ENCODE measurements around the gene GPAT2.
A peak's percentile ranks its signal among the peaks of the same experiment; 100 is the strongest.
"Not testable (repeated sequence)": the region's sequence is repeated elsewhere in the genome, so short reads cannot be mapped to it uniquely, and the experiment has no call there.

The GPAT2 gene

DNA sequence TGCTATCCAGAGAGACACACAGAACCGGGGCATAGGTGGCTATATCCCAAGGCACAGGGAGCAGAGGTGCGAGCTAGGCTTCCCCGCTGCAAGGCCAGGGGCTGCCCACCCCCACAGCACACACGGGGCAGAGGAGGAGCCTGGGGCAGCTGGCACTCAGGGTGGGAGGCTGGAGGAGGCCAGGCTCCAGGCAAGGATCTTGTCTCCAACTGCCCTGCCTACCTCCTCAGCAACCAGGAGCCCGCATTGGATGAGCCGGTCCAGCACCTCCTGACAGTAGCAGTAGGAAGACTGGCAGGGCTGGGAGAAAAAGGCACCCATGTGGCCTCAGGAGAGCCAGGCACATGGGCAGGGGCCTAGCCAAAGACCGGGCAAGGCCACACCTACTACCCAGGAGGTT lies 11.0 kb downstream of the GPAT2 start:
- DNase-seq (ENCODE audit: low read depth in 2 of 2, low spot score in 1 of 2) = not testable (repeated sequence)

DNA sequence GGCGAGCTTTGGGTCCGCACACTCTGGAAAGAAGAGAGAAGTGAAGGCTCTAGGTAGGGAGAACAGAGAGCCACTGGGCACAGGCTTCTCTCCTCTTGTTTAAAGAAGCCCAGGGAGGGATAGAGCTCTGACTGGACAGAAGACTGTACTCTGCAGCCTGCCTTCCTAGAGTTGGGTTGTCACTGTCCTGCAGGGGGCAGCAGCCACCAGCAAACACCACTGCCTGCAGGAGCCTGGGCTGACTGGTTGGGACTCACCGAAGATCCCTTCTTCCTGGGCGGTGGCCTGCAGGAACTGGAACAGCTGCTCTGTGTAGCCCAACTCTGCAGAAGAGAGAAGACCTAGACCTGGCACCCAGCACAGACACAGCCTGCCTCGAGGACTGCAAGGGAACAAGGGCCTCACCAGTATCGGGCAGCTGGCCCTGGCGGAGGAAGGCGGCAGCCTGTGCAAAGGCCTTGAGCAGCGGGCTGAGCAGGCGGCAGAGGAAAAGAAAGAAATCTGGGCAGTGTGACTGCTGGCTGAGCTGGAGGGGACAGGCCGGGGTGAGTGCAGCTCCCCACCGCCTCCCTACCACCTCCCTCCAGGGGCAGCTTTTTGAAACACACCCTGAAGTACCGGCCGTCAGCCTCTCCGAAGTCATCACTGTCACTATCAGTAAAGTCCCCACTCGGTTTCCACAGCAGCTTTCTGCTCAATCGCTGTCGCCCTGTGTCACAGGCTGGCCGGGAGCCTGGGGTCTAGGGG lies 11.8 kb downstream of the GPAT2 start:
- DNase-seq (ENCODE audit: low read depth in 2 of 2, low spot score in 1 of 2) = peak; percentile 31 to 38

DNA sequence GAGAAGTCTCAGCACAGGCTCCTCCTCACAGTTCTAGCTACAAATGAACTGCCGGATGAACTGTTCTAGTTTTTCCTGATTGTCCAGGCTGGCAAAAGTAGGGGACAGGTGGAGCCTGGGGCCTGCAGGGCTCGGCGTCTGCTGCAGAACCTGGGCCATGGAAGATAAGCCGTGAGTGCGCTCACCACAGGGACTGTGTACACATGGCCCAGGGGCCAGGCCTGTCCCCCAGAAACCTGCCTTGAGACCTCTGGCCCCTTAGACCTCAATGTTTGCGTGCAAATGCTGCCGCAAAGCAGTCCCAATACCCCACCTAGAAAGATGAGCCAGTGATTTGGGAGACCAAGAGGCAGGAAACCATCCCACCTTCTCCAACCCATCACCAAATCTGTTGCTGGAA lies 12.6 kb downstream of the GPAT2 start:
- DNase-seq (ENCODE audit: low read depth in 2 of 2, low spot score in 1 of 2) = not testable (repeated sequence)

GRCh38 chr2:96021142-96021541 lies 13.6 kb downstream of the GPAT2 start:
- not testable (repeated sequence) for DNase-seq (ENCODE audit: low read depth in 2 of 2, low spot score in 1 of 2)

GRCh38 chr2:96019909-96020590 lies 14.7 kb downstream of the GPAT2 start:
- not testable (repeated sequence) for DNase-seq (ENCODE audit: low read depth in 2 of 2, low spot score in 1 of 2)

GRCh38 chr2:96016321-96016720 lies 18.4 kb downstream of the GPAT2 start:
- not testable (repeated sequence) for DNase-seq (ENCODE audit: low read depth in 2 of 2, low spot score in 1 of 2)

DNA sequence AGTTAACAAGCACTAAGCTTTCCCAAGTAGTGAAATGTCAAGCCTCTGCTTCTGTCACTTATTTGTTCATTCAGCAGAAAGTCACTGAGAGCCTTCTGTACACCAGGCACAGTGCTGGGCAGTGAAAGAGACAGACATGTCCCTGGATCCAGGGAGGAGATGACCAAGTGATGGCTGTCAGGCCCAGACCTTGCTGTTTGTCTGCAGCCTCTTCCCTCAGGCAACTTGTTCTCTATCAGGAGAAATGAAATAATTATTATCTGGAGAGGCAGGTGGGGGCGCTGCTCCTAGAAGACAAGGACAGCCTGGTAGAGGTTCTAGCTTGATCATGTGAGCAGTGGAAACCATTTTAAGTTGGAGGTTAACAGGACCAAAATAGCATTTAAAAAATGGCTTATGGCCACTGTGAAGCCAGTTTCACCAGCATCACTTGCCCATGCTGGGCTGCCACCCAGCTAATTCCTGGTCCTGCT lies 21.9 kb downstream of the GPAT2 start:
- DNase-seq (ENCODE audit: low read depth in 2 of 2, low spot score in 1 of 2) = not testable (repeated sequence)

- DNase-seq (ENCODE audit: low read depth in 2 of 2, low spot score in 1 of 2) = not testable (repeated sequence)
Observed at GRCh38 chr2:96012086-96012791, 22.5 kb downstream of the GPAT2 start.

DNA sequence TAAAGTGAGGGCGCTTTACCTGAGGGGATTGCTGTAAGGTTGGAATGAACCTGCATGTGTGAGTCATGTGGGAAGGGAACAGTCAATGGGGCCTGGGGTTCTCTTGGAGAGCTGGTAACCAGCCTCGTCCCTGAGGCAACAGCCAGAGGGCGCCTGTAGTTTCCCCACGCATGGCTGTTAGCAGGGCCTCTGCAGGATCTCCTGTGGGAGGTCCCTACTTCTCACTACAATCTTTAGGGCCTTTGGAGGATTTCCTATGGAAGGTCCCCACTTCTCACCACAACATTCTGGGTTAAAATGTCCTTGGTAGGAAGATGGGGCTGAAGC lies 23.6 kb downstream of the GPAT2 start:
- DNase-seq (ENCODE audit: low read depth in 2 of 2, low spot score in 1 of 2) = not testable (repeated sequence)

DNA sequence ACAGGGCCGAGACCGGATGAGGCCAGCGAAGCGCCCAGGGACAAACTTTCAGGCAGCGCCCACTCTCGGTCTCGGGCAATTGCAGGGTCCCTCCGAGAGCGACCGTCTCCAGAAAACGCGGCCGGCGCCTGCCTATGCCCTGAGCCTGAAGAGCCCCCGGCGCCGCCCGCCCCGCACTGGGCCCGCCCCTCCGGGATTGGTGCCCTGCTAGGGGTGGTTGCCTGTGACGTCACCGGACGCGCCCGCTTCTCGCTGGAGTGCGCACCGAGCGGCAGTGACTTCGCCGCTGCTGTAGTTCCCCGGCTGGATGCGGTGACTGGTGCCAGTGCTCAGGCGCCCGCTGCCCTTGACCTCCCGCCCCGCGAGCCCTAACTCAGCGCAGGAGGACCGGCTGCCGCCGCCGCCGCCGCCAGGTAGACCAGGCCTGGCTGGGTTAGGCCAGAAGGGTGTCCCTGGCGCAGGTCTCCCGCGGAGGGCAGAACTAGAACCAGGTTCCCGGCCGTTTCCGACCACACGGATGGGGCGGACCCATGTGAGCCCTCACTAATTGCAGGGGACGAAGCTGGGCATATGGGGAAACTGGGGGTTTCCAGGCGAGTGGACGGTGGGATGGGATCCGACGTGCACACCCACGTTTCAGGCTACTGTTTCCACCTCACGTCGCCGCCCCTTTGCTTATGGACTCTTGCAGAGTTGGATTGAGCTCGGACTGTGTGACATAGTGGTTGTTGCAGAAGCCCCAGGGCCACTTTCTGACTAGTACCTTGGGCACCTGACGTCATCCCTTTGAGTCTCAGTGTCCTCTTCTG lies 24.2 kb downstream of the GPAT2 start:
- DNase-seq (ENCODE audit: low read depth in 2 of 2, low spot score in 1 of 2) = peak; percentile 95

- not testable (repeated sequence) for DNase-seq (ENCODE audit: low read depth in 2 of 2, low spot score in 1 of 2)
Observed at GRCh38 chr2:96009833-96010232, 24.9 kb downstream of the GPAT2 start.

DNA sequence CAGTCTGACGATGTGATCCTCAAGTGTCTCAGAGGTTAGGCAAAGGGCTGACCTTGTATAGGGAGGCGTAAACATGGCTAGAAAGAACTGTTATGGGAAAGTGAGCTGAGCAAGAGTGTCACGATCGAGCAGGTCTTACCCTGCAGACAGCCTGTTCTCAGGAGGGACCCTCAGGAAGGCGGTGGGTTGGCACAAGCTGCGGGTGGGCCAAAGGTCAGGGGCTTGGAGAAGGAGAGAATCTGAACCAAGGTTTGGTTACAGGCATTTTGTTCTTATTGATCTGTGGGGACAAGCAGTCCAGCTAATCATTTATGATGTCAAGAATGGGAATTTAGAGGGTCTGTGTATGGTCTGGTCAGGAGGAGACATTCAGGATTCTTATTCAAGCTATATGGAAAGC lies 26.7 kb downstream of the GPAT2 start:
- not testable (repeated sequence) for DNase-seq (ENCODE audit: low read depth in 2 of 2, low spot score in 1 of 2)

DNA sequence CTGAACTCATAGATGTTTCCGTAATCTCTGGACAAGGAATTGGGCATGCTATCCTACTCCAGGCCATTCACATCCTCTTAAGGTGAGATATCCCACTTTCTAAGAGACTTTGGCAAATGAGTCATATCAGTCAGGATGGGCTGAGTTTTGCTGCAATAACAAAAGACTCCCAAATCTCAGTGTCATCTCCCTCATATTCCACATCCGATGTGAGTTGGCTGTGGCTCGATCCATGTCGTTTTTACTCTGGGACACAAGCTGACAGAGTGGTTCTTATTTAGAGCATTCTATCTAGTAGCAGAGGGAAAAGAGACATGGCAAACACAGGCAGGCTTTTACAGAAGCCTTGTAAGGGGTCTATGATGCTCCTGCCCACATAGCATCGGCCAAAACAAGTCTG lies 28.5 kb downstream of the GPAT2 start:
- DNase-seq (ENCODE audit: low read depth in 2 of 2, low spot score in 1 of 2) = not testable (repeated sequence)

DNA sequence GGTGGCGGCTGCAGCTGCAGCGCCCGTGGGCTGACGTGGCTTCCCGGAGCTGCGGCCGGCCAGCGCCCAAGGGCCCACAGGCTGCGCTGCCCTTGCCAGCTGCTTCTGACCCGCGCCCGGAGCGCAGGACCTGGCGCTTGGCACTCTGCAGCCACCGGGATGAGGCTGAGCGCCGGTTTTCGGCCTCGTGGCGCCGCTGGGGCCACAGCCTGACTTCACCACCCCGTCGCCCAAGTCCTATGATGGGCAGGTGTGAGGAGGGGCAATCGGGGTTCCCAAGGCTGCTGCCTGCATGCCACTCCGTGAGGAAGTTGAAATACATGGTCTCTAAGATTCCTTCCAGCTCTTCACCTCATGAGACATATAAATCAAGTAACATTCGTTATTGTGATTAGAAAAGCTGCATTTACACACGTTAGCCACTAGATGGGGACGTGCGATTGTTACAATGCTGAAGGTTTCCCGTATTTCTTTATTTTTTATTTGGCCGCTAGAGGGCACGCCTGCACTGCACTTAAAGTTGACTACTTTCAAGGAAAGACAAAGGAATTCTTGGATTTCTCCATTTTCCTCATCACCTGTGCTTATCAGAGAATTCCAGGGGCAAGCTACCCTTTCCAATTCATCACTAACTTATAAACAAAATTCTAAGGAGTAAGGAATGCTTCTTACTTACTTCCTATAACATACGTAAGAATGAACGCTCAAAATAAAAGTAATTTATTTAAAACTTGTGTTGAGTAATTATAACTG lies 42.0 kb downstream of the GPAT2 start:
- peak in 1 of 2 donors; percentile 22 for DNase-seq (ENCODE audit: low read depth in 2 of 2, low spot score in 1 of 2)

GRCh38 chr2:95992102-95992501 lies 42.6 kb downstream of the GPAT2 start:
- peak in 1 of 2 donors; percentile 3 for DNase-seq (ENCODE audit: low read depth in 2 of 2, low spot score in 1 of 2)

- DNase-seq (ENCODE audit: low read depth in 2 of 2, low spot score in 1 of 2) = not testable (repeated sequence)
Observed at GRCh38 chr2:95991351-95992094, 43.2 kb downstream of the GPAT2 start, which contains the start of gene ANKRD36C. Gene ANKRD36C (minus strand): TSS chr2:95991824. CDS start chr2:95991708, 116 bp downstream.

DNA sequence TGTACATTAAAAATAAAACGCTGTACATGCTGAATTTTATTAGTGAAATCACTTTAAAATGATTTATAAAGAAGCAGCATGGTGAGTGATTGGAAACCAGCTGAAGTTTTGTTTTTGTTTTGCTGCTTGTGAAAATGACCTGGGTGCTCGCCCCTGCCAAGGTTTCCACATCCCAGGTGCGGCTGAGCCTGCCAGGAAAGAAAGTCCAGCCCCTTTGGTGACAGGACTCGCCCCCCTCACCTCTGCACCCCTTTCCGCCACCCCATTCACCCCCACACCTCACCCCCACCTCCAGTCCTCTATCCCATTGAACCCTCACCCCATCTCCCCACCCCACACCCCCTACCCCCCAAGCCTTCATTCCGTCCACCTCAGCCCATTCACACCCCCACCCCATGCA lies 43.8 kb downstream of the GPAT2 start:
- not testable (repeated sequence) for DNase-seq (ENCODE audit: low read depth in 2 of 2, low spot score in 1 of 2)
